GM12892 (cell line): ENCODE data around the gene TIMM29.
"Not testable (repeated sequence)": the region's sequence is repeated elsewhere in the genome, so short reads cannot be mapped to it uniquely, and the experiment has no call there.

Experiments
- DNase-seq: peaks from one replicate; pipeline ENCODE4 v3.0.0; 2011; ENCODE audit not compliant: insufficient read length
- FAIRE-seq: peaks from 2 replicates; lab custom pipeline; 2011; peaks lifted over from hg19 to GRCh38; lab: Jason Lieb, UNC
- POLR2A ChIP-seq: IDR thresholded peaks from 2 replicates; pipeline ENCODE4 v1.6.1; 2011; ENCODE audit warnings: low read depth, low read length, control low read depth
- POLR2AphosphoS5 ChIP-seq: IDR thresholded peaks from 2 replicates; pipeline ENCODE4 v1.6.1; 2011; ENCODE audit warnings: low read depth, low read length, control low read depth
- TAF1 ChIP-seq: IDR thresholded peaks from 2 replicates; pipeline ENCODE4 v1.6.1; 2011; ENCODE audit warnings: low read depth, mild to moderate bottlenecking, control low read depth, low read length, borderline replicate concordance

Gene TIMM29

GRCh38 chr19:10923260-10924112 is 5.1 kb upstream of the TIMM29 start:
- TF ChIP-seq TAF1 = no peak
- TF ChIP-seq POLR2A = peak; percentile 13; the same call in 1 of the 2 replicates
- TF ChIP-seq POLR2AphosphoS5 = peak; percentile 72; the same call in 1 of the 2 replicates
- DNase-seq = no peak
- FAIRE-seq = no peak

GRCh38 chr19:10924597-10924996 is 4.0 kb upstream of the TIMM29 start:
- DNase-seq (no peak), FAIRE-seq (no peak)
- no peak for TF ChIP-seq POLR2A
- no peak for TF ChIP-seq TAF1
- no peak for TF ChIP-seq POLR2AphosphoS5

DNA sequence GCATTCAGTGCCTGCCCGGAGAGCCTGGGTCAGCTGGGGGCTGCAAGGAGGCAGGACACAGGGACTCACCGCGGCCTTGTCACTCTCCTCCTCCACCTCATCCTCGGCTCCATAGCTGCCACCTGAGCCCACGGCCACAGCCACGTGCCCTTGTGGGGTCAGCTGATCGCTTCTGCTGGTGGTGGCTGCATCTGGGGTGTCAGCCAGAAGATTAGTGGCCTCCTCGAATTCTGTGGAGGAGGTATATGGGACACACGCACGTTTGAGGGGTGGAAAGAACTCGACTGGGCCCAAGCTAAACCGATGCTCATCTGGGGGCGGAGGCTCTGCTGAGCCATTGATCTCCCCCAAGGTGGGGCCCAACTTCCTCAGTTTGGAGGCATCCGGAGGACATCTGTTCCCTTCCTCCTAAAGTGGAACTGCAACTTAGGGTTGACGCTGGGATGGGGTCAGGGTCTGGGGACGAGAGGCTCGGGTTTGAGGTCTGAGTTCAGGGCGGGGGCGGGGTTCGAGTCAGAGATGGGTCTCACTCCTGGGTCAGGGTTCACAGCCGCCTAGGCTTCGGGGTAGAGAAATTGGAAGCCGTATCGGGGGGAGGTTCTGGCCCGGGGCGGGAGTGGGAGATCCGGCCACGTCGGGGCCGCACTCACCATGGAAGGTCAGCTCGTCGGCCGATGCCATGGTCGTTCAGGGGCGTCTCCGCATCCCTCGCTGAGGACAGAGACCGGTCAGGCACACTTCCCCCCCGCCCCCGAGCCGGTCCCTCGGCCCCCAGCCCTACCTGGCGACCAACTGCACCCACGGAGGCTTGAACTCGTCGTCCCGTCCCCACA is 665 bp upstream of the TIMM29 start:
- DNase-seq (no peak), FAIRE-seq (peak; percentile 9)

DNA sequence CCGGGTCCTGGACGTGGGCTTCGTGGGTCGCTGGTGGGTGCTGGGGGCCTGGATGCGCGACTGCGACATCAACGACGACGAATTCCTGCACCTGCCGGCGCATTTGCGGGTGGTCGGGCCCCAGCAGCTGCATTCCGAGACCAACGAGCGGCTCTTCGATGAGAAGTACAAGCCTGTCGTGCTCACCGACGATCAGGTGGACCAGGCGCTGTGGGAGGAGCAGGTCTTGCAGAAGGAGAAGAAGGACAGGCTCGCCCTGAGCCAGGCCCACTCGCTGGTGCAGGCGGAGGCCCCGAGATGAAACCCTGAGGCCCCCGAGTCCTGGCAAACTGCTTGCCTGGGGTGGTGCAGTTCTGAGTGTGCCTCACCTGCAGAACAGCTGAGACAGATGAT is 787 bp downstream of the TIMM29 start:
- DNase-seq = no peak
- FAIRE-seq = no peak
- no peak for TF ChIP-seq POLR2A

More for the DNA sequence above, 665 bp upstream of the TIMM29 start:
- TF ChIP-seq POLR2AphosphoS5 = no peak
- no peak for TF ChIP-seq POLR2A
- no peak for TF ChIP-seq TAF1

DNA sequence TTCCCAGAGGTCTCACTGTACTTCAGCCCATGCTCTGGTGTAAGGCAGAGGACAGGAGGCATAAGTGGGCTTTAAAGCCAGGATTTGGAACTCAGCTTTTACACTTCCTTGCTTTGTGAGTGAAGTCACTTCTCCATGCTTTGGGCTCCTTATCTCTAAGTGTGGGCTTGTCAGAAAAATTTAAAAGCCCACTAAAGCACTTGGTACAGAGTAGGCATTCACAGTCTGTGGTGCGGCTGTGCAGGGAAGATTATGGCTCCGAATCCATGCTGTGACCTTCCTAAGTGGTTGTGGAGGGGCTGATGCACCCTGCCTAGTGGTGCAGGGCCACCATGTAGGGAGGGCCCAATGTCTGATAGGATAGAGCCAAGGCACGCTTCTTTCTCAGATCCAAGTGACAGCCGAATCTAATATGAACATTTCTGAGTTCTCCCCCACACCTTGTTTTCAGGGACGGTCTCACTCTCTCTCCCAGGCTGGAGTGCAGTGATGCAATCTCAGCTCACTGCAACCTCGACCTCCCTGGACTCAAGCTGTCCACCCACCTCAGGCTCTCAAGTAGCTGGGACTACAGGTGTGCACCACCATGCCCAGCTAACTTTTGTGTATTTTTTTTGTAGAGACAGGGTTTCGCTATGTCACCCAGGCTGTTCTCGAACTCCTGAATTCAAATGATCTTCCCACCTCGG is 6.9 kb downstream of the TIMM29 start:
- TF ChIP-seq POLR2AphosphoS5 (no peak), TAF1 (no peak), POLR2A (no peak)
- FAIRE-seq (no peak), DNase-seq (no peak)

- DNase-seq = no peak
- FAIRE-seq = no peak
- no peak for TF ChIP-seq TAF1
Measured at GRCh38 chr19:10936661-10937084, 8.1 kb downstream of the TIMM29 start.

GRCh38 chr19:10941649-10942048 is 13.0 kb downstream of the TIMM29 start:
- FAIRE-seq, DNase-seq: not testable (repeated sequence)

DNA sequence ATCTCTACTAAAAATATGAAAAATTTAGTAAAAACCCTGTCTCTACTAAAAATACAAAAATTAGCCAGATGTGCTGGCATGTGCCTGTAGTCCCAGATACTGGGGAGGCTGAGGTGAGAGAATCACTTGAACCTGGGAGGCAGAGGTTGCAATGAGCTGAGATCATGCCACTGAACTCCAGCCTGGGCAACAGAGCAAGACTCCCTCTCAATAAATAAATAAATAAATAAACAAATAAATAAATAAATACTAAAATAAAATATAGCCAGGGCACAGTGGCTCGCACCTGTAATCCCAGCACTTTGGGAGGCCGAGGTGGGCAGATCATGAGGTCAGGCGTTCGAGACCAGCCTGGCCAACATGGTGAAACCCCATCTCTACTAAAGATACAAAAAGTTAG is 14.8 kb downstream of the TIMM29 start:
- DNase-seq, FAIRE-seq: not testable (repeated sequence)

DNA sequence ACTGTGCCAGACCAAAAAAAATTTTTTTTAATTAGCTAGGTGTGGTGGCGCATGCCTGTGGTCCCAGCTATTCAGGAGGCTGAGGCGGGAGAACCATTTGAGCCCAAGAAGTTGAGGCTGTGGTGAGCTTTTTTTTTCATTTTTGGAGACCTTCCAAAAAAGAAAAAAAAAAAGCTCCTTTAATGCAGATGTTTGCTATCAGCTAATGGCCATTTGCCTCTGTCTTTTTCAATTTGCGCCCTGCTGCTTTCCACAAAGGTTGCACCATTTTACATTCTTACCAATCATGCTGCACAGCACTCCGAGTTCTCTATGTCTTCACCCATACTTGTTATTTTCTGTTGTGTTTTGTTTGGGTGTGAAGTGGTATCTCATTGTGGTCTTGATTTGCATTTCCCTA is 16.7 kb downstream of the TIMM29 start:
- FAIRE-seq = no peak
- no peak for DNase-seq
- no peak for TF ChIP-seq POLR2A
- no peak for TF ChIP-seq POLR2AphosphoS5
- TF ChIP-seq TAF1 = no peak

DNA sequence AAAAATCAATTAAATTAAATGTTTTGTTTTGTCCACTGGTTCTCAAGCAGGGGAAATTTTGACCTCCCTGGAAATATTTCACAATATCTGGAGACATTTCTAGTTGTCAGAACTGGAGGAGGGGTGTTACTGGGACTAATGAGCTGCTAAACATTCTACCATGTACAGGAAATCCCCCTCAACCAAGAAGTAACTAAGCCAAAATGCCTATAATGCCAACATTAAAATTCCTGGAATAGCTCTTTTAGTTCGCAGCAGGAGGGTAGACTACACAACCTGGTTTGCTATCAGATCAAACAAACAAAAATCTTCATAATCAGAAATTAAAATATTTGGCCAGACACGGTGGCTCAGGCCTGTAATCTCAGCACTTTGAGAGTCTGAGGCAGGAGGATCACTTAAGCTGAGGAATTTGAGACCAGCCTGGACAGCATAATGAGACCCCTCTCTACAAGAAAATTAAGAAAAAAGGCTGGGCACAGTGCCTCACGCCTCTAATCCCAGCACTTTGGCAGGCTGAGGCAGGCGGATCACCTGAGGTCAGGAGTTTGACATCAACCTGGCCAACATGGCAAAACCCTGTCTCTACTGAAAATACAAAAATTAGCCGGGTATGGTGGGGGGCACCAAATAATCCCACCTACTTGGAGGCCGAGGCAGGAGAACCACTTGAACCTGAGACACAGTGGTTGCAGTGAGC is 18.5 kb downstream of the TIMM29 start:
- DNase-seq (no peak), FAIRE-seq (no peak)
- TF ChIP-seq POLR2A (no peak), POLR2AphosphoS5 (no peak), TAF1 (no peak)

- DNase-seq = no peak
- no peak for FAIRE-seq
- TF ChIP-seq POLR2A = no peak
Measured at GRCh38 chr19:10952809-10953208, 24.2 kb downstream of the TIMM29 start.

- DNase-seq, FAIRE-seq: not testable (repeated sequence)
Measured at GRCh38 chr19:10959277-10959968, 30.8 kb downstream of the TIMM29 start.
